Right kidney (tissue), 1 donor: ENCODE data around the gene ADAMTSL3.

ENCODE experiments used
- DNase-seq: peaks from one replicate; pipeline ENCODE4 v3.0.0-alpha.2; 2016

ADAMTSL3 gene

DNA sequence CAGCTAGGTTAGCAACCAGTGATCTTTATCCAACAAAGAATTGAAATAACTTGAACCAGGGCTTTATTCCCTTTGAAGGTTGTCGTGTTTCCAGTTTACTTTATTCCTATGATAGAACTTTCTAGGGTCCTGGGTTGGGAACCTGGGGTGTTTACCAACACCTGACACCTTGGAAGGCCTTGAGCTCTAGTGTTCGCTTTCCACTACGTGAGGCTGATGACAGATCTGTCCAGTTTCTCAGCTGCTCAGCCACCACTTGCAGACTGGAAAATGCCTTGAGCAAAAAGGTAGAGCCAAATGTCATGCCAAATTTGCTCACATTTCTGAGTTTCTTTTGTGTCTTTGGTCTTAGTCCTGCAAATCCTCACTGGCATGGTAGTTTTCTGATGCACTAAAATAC lies 227.2 kb downstream of the ADAMTSL3 start:
- DNase-seq: no peak

DNA sequence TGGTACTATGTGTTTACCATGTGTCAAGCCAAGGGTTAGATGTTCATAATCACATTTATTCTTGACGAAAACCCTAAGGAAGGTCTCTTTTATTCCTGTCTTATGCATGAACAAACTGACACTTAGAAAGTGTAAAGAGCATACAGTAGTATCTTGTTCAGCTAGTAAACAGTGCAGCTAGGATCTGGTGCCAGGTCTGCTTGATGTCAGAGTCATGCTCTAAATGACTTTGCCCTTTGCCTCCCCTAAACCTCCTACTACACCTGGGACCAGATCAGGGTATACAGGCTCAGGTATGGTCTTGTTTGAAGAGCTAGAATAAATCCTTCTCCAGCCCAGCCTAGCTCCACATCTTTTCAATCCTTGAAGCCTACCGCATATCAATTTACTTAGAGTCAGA lies 232.4 kb downstream of the ADAMTSL3 start:
- no peak for DNase-seq

DNA sequence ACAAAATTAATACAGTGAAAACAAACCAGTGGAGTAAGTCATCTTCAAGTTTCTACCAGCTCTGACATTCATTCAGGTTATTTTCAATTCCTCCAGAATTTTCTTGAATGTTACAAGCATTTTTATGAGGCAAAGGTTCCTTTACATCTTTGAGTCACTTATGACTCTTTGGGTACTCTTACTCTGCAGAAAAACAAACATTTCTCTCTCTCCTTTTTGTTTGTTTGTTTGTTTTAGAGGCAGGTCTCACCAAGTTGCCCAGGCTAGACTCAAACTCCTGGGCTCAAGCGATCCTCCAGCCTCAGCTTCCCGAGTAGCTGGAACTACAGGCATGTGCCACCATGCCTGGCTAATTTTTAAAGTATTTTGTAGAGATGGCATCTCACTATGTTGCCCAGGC lies 233.5 kb downstream of the ADAMTSL3 start:
- no peak for DNase-seq

DNA sequence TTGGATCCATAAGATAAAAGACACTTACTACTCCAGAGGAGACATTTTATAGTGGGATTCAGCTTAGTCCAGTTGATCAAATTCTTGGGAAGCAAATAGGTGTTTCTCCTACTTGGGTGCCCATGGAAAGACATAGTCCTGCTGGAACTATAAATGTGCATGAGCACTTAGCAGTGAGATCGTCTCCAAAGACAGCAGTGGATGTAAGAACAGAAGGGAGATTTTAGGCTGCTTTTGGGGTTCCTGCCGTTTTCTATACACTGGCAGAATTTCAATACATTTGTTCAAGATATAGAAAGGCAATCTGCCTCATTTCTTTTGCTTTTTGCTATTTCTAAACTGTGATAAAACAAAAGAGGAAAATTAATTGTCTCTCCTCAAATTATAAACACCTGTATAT lies 234.0 kb downstream of the ADAMTSL3 start:
- no peak for DNase-seq

DNA sequence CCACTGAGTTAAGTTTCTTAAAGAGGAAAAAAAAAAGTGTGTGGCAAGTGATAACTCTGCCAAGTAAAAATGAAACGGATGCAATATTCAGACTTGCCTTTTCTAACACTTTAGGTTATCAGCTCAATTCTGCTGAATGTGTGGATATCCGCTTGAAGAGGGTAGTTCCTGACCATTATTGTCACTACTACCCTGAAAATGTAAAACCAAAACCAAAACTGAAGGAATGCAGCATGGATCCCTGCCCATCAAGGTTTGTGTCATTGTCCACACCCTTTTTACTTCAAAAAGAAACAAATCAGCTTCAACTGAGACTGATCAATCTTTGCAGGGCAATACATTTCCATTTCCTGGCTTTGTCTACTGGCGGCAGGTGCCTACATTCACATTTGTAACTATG lies 236.1 kb downstream of the ADAMTSL3 start:
- DNase-seq: no peak

DNA sequence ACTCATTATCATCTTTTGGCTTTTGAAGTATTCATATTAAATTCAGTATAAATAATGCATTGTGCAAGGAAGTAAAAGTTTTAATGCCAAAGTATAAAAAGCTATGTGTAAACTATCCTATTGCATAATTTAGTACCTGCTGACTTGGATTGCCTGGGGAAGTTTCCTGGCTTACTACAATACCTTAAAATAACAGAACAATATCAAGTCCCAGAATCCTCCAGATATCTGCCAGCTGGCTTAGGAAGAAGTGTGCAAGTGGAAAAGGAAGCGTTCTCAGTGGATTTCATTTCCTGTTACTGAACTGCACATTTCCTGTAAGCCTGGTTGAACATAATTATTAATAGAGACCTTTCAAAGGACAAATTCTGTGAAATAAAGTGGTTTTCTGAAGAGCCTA lies 236.7 kb downstream of the ADAMTSL3 start:
- DNase-seq: no peak

DNA sequence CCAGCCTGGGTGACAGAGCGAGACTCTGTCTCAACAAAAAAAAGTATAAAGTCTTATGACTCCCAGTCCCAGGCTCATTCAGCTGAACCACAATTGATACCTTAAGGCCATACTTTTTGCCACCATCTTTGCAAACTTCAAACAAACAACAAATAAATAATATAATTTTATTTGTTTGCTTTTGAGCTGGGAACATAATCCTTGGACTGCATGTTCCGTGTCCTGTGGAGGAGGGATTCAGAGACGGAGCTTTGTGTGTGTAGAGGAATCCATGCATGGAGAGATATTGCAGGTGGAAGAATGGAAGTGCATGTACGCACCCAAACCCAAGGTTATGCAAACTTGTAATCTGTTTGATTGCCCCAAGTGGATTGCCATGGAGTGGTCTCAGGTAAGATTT lies 238.6 kb downstream of the ADAMTSL3 start:
- no peak for DNase-seq

DNA sequence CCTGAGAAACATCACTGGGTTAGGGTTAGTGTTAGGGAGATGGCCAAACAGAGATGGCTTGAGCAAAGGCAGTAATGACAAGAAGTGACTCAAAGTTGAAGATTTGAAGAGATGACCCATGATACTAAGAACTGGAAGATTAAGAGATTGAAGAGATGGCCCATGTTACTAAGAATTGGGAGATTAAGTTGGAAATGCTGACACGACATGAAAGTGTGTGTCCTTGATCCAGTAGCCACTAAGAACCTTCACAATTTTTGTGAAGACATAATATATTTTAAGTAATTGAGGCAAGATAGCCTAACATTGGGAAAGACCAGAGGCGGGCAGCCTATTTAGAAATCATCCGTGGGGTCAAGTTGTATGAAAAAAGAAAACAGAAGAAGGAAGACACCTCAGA lies 239.4 kb downstream of the ADAMTSL3 start:
- DNase-seq: no peak

DNA sequence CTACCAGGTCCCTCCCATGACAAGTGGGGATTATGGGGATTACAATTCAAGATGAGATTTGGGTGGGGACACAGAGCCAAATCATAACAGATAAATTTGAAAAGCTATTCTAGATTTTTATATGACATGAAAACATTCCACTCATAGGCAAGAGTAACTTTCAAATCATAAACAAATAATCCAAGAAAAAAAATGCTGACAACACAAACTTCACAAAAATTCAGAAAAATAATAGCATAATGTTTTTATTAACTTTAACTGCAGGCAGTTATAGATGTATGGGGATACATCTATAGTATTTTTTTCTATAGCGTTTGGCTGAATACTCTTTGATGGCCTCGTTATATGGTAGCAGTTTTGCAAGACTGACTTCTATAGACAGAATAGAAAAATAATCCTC lies 243.1 kb downstream of the ADAMTSL3 start:
- no peak for DNase-seq

DNA sequence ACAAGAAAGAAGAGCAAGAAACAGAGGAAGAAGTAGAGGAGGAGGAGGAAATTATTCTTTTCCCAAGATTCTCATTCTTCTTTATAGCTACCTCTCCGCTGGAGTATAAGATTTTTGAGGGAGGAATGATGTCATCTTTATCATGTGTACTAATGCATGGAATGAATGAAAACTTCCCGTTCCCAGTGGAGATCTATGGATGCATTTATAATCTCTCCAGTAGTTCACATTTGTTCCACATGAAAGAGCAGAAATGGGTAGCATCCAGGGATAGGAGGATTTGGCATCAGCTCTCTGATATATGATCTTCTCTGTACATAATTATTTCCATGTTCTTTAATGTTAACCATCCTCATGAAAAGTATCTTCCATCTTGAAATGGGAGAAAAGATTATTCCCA lies 244.4 kb downstream of the ADAMTSL3 start:
- no peak for DNase-seq

DNA sequence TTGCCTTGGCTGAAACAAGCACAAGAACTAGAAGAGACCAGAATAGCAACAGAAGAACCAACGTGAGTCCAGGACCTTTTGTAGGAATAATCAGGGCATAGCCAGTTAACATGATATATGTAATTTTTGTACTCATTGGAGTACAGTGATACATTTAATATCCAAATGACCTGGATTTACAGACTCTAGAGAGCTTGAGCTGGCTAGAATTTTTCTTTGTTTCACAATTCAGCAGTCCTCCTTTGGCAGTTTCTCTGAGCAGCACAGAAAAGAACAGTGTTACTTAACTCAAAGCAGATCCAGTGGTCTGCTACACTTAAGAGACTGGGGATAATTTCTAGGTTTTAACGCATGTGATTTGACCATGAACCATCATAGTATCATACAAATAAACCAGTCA lies 245.7 kb downstream of the ADAMTSL3 start:
- no peak for DNase-seq

DNA sequence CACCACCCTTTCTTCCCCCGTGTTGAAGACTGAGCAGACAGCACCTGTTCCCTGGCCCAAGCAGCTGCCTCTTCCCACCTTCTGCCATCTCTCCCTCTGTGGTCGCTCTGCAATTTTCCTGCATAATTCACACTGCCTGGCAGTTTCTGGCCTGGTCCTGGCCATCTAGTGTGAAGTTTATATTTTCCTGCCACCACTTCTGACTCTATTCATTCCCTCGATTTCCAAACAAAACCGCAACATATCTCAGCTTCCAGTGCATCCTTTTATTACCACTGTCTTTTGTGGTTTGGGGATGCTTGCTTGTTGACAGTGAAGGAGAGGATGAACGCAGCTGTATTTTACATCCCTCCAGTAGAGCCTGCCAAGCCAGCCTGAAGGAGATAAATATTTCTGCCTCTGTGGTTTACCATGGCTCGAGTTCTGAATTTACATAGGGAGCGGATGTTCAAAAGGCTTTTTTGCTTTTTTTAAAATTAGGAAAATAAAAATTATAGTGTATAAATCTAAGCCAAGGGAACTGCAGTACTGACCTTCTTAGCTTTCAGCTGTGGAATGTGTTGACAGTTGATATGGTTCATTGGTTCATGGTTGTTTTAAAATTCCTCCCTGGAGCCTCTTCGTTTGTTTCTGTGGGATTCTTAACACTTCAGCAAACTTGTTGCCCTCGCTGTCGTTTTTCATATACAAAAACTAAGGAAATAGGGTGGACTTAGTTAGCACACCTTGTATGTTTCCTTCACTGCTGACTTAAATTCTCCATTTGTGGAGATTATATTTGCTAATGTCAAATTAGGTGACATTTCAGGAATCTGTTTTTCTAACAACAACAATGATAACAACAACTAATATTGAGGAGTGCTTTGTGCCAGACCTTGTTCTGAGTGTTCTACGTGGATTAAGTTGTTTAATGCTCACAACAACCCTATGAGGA lies 250.5 kb downstream of the ADAMTSL3 start:
- DNase-seq: peak; percentile 40

DNA sequence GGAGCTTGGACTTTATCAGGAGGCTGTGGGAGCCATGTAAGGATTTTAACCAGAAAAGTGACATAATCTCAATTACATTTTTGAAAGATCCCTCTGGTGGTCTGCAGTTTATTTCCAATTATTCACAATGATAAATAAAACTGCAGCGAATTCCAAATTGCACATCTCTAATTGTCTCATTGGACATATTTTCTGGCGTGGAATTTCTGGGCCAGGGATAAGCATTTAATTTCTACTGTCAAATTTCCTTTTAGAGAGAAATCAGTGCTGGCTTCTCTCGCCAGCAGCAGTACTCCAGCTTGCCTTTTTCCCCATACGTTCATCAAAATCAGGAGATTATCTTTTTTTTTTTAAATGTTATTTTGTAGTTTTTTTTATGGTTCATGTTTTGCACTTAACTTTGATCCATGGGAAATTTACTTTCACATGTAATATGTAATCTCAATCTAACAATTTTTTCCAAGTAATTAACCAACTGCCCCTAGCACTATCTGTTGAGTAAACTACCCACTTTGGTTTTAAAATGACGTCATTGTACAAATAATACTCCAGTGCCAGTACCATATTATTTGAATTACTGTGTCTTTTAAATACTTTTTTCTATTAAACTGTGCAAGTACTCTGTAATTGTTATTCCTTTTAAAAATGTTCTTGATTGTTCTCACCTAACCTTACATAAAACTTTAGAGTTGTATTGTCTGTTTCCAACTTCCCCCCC lies 251.8 kb downstream of the ADAMTSL3 start:
- DNase-seq: no peak

DNA sequence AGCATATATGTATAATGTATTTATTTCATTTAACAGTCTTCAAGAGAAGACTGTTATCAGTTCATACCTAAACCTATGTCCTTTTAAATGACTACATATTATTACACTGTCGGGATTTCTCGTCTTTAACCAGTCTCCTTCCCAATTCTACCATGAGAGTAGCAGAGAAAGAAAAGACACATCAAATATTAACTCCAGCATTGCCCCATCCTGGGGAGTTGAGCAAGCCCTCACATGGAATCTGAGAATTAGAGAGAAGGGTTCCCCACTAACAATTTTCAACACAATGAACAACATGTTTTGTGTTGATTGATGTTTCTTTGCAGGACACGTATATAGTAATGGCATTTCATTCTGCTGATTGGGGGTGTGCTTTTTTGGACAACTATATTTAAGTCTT lies 257.4 kb downstream of the ADAMTSL3 start:
- no peak for DNase-seq

DNA sequence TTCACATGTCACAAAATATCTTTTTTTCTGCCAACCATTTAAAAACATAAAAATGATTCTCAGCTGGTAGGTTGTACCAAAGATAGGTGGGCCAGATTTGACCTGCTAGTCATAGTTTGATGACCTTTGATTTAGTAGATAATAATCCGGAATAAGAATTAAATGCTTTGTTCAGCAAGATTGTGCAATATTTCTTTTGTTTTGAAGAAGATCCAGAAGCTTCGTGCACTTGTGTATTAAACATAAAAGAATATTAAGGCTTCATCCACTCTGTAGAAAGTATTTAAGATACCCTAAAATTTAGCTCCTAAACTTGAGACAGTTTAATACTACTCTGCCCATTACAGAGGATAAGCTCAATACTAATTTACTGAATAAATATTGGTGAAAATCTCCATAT lies 258.4 kb downstream of the ADAMTSL3 start:
- DNase-seq: no peak

DNA sequence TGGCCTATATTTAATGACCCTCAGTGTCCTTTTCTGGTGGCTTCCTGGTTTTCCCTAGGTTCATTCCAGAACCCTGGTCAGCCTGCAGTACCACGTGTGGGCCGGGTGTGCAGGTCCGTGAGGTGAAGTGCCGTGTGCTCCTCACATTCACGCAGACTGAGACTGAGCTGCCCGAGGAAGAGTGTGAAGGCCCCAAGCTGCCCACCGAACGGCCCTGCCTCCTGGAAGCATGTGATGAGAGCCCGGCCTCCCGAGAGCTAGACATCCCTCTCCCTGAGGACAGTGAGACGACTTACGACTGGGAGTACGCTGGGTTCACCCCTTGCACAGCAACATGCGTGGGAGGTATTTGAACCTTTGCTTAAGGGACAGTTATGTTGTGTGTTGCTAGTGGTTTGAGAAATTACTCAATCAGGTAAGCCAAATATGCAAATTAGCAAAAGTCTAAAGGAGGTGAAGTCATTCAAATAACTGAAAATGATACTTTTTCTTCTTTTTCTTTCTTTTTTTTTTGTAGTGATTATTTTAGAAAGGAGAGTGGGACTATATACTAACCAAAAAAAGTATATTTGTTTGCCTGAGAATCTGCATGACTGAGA lies 259.2 kb downstream of the ADAMTSL3 start:
- DNase-seq: no peak

DNA sequence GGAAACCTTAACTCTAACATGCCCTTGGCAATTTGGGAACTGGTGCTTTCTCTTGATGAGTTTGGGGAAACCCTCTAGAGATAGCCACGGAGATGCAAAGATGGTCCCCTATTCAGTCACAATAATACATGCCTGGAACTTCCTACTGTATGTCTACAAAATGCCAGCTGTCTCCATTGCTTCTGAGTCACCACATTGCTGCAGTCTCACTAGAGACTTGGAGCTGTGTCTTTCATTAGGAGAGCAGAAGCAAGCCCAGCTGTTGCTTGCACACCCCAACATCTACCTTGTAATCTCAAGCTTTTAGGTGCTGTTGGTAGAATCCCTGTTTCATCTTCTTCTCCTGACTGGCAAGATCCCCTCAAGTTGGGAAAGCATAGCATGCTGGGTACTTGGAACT lies 261.0 kb downstream of the ADAMTSL3 start:
- no peak for DNase-seq

DNA sequence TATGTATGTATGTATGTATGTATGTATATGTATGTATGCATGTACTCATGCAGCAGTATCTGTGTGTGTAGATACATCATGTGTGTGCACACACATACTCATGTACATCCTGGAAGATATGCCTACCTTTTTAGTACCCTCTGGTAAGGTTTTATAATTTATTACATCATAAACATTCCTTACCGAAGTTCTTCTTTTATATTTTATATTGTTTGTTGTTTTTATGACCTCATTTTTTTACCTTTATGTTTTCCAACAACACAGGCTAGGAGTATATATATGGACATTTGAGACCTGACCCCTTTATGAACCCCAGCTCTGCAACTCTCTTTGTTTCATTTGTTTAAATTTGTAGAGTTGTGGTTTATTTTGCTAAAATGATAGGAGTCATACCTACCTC lies 263.5 kb downstream of the ADAMTSL3 start:
- no peak for DNase-seq

DNA sequence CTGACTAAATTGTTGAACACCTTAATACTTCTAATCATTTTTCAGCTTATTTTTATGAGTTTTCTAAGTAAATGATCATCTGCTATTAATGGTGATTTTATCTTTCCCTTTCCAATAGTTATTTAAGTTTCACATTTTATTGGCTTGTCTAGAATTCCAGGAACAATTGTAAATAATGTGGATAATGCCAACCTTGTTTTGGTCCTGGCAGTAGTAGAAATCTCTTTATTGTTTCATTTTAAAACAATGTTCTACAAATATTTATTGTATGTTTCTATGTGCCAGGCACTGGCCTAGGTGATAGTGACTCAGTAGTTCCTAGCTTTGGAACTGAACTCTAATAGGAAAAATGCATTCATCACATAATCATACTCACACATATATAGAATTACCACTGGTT lies 264.1 kb downstream of the ADAMTSL3 start:
- no peak for DNase-seq

DNA sequence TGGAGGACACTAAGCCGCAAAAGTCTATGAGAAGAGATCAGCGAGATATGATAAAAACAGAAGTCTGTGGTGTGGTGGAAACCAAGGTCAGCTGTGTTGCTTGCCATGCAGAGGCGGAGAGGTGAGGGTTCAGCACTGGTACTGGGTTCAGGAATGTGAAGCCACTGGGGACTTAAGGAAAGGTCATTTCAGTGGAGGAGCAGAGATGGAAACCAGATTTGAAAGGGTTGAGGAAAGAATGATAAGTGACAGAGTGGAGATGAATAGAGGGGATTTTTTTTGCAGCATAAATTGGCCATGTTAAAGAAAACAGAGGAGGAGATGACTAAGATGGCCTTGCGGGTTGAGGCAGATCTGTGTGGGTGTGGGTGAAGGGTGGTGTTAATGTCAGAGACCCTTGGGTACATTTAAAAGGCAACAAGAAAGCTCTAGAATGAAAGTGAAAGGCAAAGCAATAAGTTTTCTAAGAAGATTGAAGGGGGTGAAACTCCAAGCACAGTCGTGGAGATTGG lies 265.5 kb downstream of the ADAMTSL3 start:
- DNase-seq: no peak

DNA sequence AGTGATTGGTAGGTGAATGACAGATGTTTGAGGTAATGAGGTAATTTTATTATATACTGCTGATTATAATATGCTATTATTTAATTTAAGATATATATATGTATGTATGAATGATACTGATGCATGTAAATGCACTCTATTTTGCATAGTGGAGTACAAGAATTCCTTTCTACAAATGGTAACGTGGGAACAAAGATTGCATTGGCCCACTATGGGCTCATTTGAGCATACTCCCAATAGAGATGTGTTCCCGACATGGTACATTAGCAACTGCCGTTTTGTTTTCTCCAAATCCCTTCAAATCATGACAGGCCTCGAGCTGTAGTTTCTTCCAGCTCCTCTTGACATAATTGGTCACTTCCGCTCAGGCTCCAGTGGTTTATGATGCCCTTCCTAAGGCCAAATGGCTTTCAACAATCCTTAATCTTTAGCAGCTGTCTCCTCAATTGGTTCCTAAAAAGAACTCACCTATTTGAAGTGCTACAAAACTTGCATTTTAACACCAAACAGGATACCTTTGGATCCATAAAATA lies 266.1 kb downstream of the ADAMTSL3 start:
- DNase-seq: no peak

DNA sequence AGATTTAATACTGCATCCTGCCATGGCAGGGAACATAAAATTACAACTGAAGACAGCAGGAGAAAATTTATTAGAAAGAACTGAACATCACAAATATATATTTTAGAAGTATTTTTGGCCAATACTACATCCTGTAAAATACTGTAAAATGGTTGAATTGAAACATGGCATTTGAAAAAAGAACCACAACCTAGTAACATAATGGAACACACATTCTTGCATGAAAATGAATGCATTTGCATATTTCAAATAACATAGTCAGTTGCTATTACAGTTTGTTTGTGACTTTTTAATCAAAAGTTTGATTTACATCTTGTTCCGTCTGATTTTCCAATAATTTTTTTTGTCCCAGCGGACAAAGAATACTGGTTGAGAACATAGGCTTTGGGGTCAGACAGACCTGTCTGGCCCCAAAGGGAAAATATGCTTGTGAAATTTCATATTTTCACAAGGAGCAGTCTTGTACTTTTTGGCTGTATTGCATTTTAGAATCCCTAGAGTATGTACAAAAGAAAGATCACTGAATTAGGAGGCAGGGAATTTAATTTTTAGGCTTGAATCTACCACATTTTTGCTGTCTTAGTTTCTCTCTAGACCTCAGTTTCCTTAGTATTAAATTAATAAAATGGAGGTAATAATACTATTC lies 268.8 kb downstream of the ADAMTSL3 start:
- no peak for DNase-seq
